Measurements from ENCODE around the gene ATP8A1. TPM values are rescaled to one million over a fixed set of nuclear protein-coding genes. Genes with fewer than 3 reads are reported as not detected.

Gene ATP8A1
- total and polyA plus RNA-seq, 10 donors = 14.4 to 87.0 (median 42.1) TPM

DNA sequence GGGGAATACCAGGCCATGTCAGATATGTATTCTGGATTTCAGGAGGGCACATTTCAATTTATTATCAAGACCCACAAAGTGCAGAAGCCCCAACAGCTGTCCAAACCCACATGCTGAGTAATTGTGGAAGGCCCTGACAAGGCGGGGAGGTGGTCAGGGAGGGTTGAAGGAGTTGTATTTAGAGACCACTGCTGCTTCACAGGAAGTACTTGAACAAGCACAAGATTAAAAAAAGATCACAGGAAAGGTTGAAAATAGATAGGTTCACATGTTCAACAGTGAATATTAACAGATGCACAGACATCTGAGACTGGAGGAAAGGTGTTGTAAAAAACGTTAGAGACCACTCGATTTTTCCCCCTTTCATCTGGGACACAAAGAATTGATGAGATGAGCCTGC, 17.9 kb downstream of the ATP8A1 start:
- no peak for DNase-seq
- WGBS, 5 donors = 7 to 22% (median 9%) methylated on average over 3 of the region's 3 CpGs
- Histone ChIP-seq H3K4me1 (peaks cover 11 to 100% (median 68%) of the 10 kb centered on the region in 6 donors), H3K27ac (peak overlapping the region in 6 of 8 donors; percentile 0 to 64 (median 38)), H3K4me3 (no peak overlapping the region), H3K36me3 (no peaks in the 10 kb centered on the region), H3K9me3 (no peaks in the 10 kb centered on the region), H3K27me3 (replicated peaks in 1 of 7) (no peaks in the 10 kb centered on the region)
- intact Hi-C loops (cut with DNase I; ENCODE audit: low total_unique reads) = no loop called here
- TF ChIP-seq, protein P1, sequence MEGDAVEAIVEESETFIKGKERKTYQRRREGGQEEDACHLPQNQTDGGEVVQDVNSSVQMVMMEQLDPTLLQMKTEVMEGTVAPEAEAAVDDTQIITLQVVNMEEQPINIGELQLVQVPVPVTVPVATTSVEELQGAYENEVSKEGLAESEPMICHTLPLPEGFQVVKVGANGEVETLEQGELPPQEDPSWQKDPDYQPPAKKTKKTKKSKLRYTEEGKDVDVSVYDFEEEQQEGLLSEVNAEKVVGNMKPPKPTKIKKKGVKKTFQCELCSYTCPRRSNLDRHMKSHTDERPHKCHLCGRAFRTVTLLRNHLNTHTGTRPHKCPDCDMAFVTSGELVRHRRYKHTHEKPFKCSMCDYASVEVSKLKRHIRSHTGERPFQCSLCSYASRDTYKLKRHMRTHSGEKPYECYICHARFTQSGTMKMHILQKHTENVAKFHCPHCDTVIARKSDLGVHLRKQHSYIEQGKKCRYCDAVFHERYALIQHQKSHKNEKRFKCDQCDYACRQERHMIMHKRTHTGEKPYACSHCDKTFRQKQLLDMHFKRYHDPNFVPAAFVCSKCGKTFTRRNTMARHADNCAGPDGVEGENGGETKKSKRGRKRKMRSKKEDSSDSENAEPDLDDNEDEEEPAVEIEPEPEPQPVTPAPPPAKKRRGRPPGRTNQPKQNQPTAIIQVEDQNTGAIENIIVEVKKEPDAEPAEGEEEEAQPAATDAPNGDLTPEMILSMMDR (IDR thresholded peaks at IDR 0.05 in 8 of 11, conservative IDR thresholded peaks at IDR 0.05 in 3 of 11) = no peak
- TF ChIP-seq POLR2AphosphoS5 (IDR thresholded peaks at IDR 0.05) (no peak), POLR2A (IDR thresholded peaks at IDR 0.05) (no peak)

DNA sequence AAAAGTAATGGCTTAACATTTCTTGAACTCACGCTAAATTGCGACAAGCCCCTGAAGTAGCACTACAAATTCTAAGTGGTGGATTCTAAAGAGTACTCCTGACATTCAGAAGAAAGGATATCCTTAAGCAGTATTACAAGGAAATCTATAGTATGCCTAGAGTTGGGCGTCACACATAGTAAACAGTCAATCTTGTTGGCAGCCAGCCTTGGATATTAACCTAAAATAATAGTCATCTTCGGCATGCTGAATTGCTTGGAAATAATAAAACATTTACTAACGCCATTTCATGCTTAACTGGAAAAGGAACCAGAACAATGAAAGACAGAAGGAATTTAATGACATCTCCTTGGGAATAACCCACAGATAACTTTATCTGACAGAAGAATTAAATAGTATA, 18.6 kb downstream of the ATP8A1 start:
- Histone ChIP-seq H3K4me3 (no peak overlapping the region), H3K36me3 (no peaks in the 10 kb centered on the region), H3K4me1 (peaks cover 11 to 100% (median 68%) of the 10 kb centered on the region in 6 donors), H3K27ac (peak overlapping the region in 3 of 8 donors; percentile 40 to 64 (median 61)), H3K9me3 (no peaks in the 10 kb centered on the region), H3K27me3 (replicated peaks in 1 of 7) (no peaks in the 10 kb centered on the region)
- no peak for DNase-seq
- WGBS, 5 donors = 54 to 79% (median 69%) methylated on average over 5 of the region's 5 CpGs
- intact Hi-C loops (cut with DNase I; ENCODE audit: low total_unique reads) = no loop called here
- no peak for TF ChIP-seq POLR2A (IDR thresholded peaks at IDR 0.05)

DNA sequence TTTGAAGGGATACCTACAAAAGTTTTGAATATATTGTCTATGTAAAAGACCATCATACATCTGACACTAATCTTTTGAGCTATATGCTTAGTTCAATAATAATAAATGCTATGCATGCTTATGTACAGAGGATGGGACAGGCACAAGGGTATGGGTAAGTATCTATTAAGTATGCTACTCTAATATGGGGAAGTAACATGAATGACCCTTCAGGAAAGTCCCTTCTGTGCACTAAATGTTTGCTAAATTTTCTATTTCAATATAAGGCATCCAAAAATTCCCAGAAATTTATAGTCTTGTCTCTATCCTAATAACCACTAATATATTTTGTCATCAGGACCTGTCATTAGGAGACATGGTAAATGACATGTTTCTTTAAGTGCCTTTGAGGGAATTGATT, 19.0 kb downstream of the ATP8A1 start:
- Histone ChIP-seq H3K9me3 (no peaks in the 10 kb centered on the region), H3K4me1 (peaks cover 11 to 100% (median 68%) of the 10 kb centered on the region in 6 donors), H3K27me3 (replicated peaks in 1 of 7) (no peaks in the 10 kb centered on the region), H3K36me3 (no peaks in the 10 kb centered on the region), H3K4me3 (no peak overlapping the region), H3K27ac (peak overlapping the region in 3 of 8 donors; percentile 40 to 64 (median 61))
- DNase-seq = no peak
- TF ChIP-seq, protein P1 (IDR thresholded peaks at IDR 0.05 in 8 of 11, conservative IDR thresholded peaks at IDR 0.05 in 3 of 11) = no peak
- no peak for TF ChIP-seq POLR2AphosphoS5 (IDR thresholded peaks at IDR 0.05)
- TF ChIP-seq POLR2A (IDR thresholded peaks at IDR 0.05) = no peak
- intact Hi-C loops (cut with DNase I; ENCODE audit: low total_unique reads) = no loop called here

DNA sequence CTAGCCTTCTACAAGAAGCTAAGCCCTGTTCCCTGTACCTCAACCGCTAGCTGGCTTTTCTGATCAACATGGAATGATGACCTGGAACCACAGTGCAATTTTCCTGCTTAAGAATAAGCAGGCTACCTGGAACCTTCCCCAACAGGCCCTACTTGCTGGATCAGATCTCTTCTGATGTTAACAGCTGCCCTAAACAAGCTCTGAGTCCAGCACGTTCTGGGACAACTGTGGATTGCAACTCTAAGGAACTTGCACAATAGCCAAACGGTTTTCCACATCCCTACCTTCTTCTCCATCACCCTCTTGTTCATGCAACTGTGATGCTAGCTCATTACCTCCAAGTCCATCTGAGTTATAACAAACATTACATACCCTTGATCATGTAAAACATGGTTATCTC, 19.8 kb downstream of the ATP8A1 start:
- no peak overlapping the region for H3K4me3 ChIP-seq

More for the DNA sequence above, 19.8 kb downstream of the ATP8A1 start:
- Histone ChIP-seq H3K36me3 (no peaks in the 10 kb centered on the region), H3K27me3 (replicated peaks in 1 of 7) (no peaks in the 10 kb centered on the region), H3K9me3 (no peaks in the 10 kb centered on the region), H3K27ac (peak overlapping the region in 3 of 8 donors; percentile 4 to 50 (median 7)), H3K4me1 (peaks cover 11 to 100% (median 66%) of the 10 kb centered on the region in 6 donors)
- 67 to 90% (median 84%) methylated on average over 3 of the region's 3 CpGs for WGBS, 5 donors
- intact Hi-C loops (cut with DNase I; ENCODE audit: low total_unique reads) = no loop called here
- DNase-seq = no peak
- no peak for TF ChIP-seq POLR2AphosphoS5 (IDR thresholded peaks at IDR 0.05)
- TF ChIP-seq POLR2A (IDR thresholded peaks at IDR 0.05) = no peak
- TF ChIP-seq, protein P1 (IDR thresholded peaks at IDR 0.05 in 8 of 11, conservative IDR thresholded peaks at IDR 0.05 in 3 of 11) = no peak
